ENCODE measurements around the gene FOXP1.

FOXP1 gene

GRCh38 chr3:71360764-71361163 lies 222.8 kb downstream of the FOXP1 start:
- H3K36me3 ChIP-seq, result peaks cover 0 to 11% (median 0%) of the 10 kb centered on the region in 3 donors
- H3K9me3 ChIP-seq, result no peaks in the 10 kb centered on the region
- H3K4me1 ChIP-seq, result no peaks in the 10 kb centered on the region
- intact Hi-C loops (cut with DNase I; ENCODE audit: low total_unique reads), result no loop called here
- no peak overlapping the region for H3K27ac ChIP-seq
- H3K27me3 ChIP-seq, result no peaks in the 10 kb centered on the region
- no peak for DNase-seq
- no peak for TF ChIP-seq CTCF (IDR thresholded peaks at IDR 0.05)
- no peak overlapping the region for H3K4me3 ChIP-seq

GRCh38 chr3:71360180-71360579 lies 223.3 kb downstream of the FOXP1 start:
- no peak for TF ChIP-seq CTCF (IDR thresholded peaks at IDR 0.05)
- H3K36me3 ChIP-seq, result peaks cover 0 to 11% (median 0%) of the 10 kb centered on the region in 3 donors
- no peaks in the 10 kb centered on the region for H3K27me3 ChIP-seq
- H3K4me3 ChIP-seq, result no peak overlapping the region
- no peak for DNase-seq
- no peak overlapping the region for H3K27ac ChIP-seq
- H3K9me3 ChIP-seq, result no peaks in the 10 kb centered on the region
- intact Hi-C loops (cut with DNase I; ENCODE audit: low total_unique reads), result no loop called here
- H3K4me1 ChIP-seq, result no peaks in the 10 kb centered on the region

GRCh38 chr3:71358243-71358642 lies 225.3 kb downstream of the FOXP1 start:
- DNase-seq, result no peak
- Histone ChIP-seq H3K27ac (no peak overlapping the region), H3K27me3 (no peaks in the 10 kb centered on the region), H3K36me3 (peaks cover 0 to 11% (median 0%) of the 10 kb centered on the region in 3 donors), H3K4me3 (no peak overlapping the region), H3K9me3 (no peaks in the 10 kb centered on the region), H3K4me1 (no peaks in the 10 kb centered on the region)
- no peak for TF ChIP-seq CTCF (IDR thresholded peaks at IDR 0.05)
- intact Hi-C loops (cut with DNase I; ENCODE audit: low total_unique reads), result no loop called here

GRCh38 chr3:71356265-71356664 lies 227.3 kb downstream of the FOXP1 start:
- Histone ChIP-seq H3K4me1 (peaks cover 0 to 4% (median 0%) of the 10 kb centered on the region in 4 donors), H3K27me3 (no peaks in the 10 kb centered on the region), H3K36me3 (peaks cover 0 to 11% (median 0%) of the 10 kb centered on the region in 3 donors), H3K27ac (no peak overlapping the region), H3K4me3 (no peak overlapping the region), H3K9me3 (no peaks in the 10 kb centered on the region)
- no peak for TF ChIP-seq CTCF (IDR thresholded peaks at IDR 0.05)
- intact Hi-C loops (cut with DNase I; ENCODE audit: low total_unique reads), result no loop called here
- DNase-seq, result no peak

GRCh38 chr3:71355862-71356261 lies 227.7 kb downstream of the FOXP1 start:
- peaks cover 0 to 11% (median 0%) of the 10 kb centered on the region in 3 donors for H3K36me3 ChIP-seq
- H3K9me3 ChIP-seq, result no peaks in the 10 kb centered on the region
- no peak overlapping the region for H3K4me3 ChIP-seq
- TF ChIP-seq CTCF (IDR thresholded peaks at IDR 0.05), result no peak
- no peak for DNase-seq
- intact Hi-C loops (cut with DNase I; ENCODE audit: low total_unique reads), result no loop called here
- peaks cover 0 to 8% (median under 1%) of the 10 kb centered on the region in 4 donors for H3K4me1 ChIP-seq
- no peak overlapping the region for H3K27ac ChIP-seq
- no peaks in the 10 kb centered on the region for H3K27me3 ChIP-seq

- H3K27me3 ChIP-seq, result no peaks in the 10 kb centered on the region
- peaks cover 0 to 11% (median 2%) of the 10 kb centered on the region in 4 donors for H3K4me1 ChIP-seq
- no peak for TF ChIP-seq CTCF (IDR thresholded peaks at IDR 0.05)
- H3K4me3 ChIP-seq, result no peak overlapping the region
- H3K36me3 ChIP-seq, result peaks cover 0 to 11% (median 0%) of the 10 kb centered on the region in 3 donors
- no peak for DNase-seq
- no peak overlapping the region for H3K27ac ChIP-seq
- no peaks in the 10 kb centered on the region for H3K9me3 ChIP-seq
- intact Hi-C loops (cut with DNase I; ENCODE audit: low total_unique reads), result no loop called here
Observed at GRCh38 chr3:71355037-71355436, 228.5 kb downstream of the FOXP1 start.

Data from tibial artery (tissue), 4 donors.